Stomach smooth muscle (tissue), 2 donors: ENCODE results near the gene FAT1.

ENCODE experiments used
- H3K27ac ChIP-seq: one replicate; pipeline ENCODE4 v1.7.0; 2013; ENCODE audit warnings: mild to moderate bottlenecking, low read length, inconsistent platforms
- H3K27me3 ChIP-seq, 2 donors: one replicate each; pipeline ENCODE4 v1.7.0; 2013; ENCODE audit warnings: low read length in 2 of 2; ENCODE audit not compliant: insufficient read depth in 2 of 2, control insufficient read depth in 1 of 2
- H3K36me3 ChIP-seq, 2 donors: one replicate each; pipeline ENCODE4 v1.7.0; 2013; ENCODE audit warnings: low read length in 2 of 2; ENCODE audit not compliant: control insufficient read depth in 2 of 2, insufficient read depth in 2 of 2
- H3K4me1 ChIP-seq: one replicate; pipeline ENCODE4 v1.7.0; 2013; ENCODE audit warnings: low read length; ENCODE audit not compliant: control insufficient read depth, insufficient read depth
- H3K4me3 ChIP-seq, 2 donors: one replicate each; pipeline ENCODE4 v1.7.0; 2013; ENCODE audit warnings: low read length in 2 of 2
- H3K9ac ChIP-seq, 2 donors: one replicate each; pipeline ENCODE4 v1.7.0; 2013; ENCODE audit warnings: low read length in 2 of 2, mild to moderate bottlenecking in 1 of 2
- H3K9me3 ChIP-seq, 2 donors: one replicate each; pipeline ENCODE4 v1.7.0; 2013; ENCODE audit warnings: low read length in 2 of 2; ENCODE audit not compliant: control insufficient read depth in 2 of 2
- donor health status: healthy.
- donor health status: Pancreatic carcinoma.

FAT1 gene

DNA sequence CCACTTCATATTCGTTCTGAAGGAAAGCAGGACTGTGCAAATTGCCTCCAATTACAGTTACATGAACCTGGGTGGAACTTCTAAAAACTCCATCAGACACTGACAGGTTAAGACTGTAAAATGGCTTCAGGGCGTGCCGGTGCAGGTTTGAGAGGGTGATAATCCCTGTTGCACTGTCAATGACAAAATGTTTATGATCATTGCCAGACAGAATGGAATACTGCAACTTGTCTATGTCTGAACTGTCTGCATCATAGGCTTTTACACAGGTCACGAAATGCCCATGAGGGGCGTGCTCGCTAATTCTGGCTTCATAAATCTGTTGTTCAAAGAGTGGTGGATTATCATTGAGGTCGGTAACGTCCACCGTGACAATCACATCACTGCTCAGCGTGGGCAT is 104.6 kb downstream of the FAT1 start:
- Histone ChIP-seq H3K9me3 (no peaks in the 10 kb centered on the region), H3K4me3 (no peak overlapping the region), H3K9ac (no peak overlapping the region), H3K36me3 (peaks cover 36 to 45% of the 10 kb centered on the region in 2 donors), H3K27ac (no peak overlapping the region), H3K4me1 (no peaks in the 10 kb centered on the region), H3K27me3 (no peaks in the 10 kb centered on the region)

DNA sequence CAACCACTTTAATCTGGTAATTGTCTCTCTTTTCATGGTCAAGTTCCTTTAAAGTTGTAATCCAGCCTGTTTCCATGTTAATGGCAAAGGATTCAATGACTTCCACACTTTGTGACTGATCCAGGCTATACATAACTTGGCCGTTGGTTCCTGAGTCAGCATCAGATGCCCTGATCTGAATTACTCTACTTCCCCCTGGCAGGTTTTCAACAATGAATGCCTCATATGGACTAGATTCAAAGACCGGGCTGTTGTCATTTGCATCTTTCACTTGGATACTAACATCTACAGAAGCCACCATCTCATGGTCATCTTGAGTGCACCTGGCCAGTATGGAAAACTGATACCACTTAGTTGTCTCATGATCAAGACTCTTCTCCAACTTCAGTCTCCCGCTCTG is 105.7 kb downstream of the FAT1 start:
- Histone ChIP-seq H3K4me1 (no peaks in the 10 kb centered on the region), H3K27ac (no peak overlapping the region), H3K4me3 (no peak overlapping the region), H3K36me3 (peaks cover 41 to 46% of the 10 kb centered on the region in 2 donors), H3K27me3 (no peaks in the 10 kb centered on the region), H3K9ac (no peak overlapping the region), H3K9me3 (no peaks in the 10 kb centered on the region)

GRCh38 chr4:186607490-186607889 is 116.2 kb downstream of the FAT1 start:
- no peak overlapping the region for H3K9ac ChIP-seq
- H3K9me3 ChIP-seq, result no peaks in the 10 kb centered on the region
- H3K4me1 ChIP-seq, result no peaks in the 10 kb centered on the region
- no peaks in the 10 kb centered on the region for H3K27me3 ChIP-seq
- no peak overlapping the region for H3K27ac ChIP-seq
- peaks cover 52 to 59% of the 10 kb centered on the region in 2 donors for H3K36me3 ChIP-seq
- no peak overlapping the region for H3K4me3 ChIP-seq

GRCh38 chr4:186606591-186606992 is 117.1 kb downstream of the FAT1 start:
- no peak overlapping the region for H3K9ac ChIP-seq
- no peaks in the 10 kb centered on the region for H3K9me3 ChIP-seq
- H3K27ac ChIP-seq, result no peak overlapping the region
- no peak overlapping the region for H3K4me3 ChIP-seq
- H3K36me3 ChIP-seq, result peaks cover 55 to 62% of the 10 kb centered on the region in 2 donors
- H3K27me3 ChIP-seq, result no peaks in the 10 kb centered on the region
- no peaks in the 10 kb centered on the region for H3K4me1 ChIP-seq

DNA sequence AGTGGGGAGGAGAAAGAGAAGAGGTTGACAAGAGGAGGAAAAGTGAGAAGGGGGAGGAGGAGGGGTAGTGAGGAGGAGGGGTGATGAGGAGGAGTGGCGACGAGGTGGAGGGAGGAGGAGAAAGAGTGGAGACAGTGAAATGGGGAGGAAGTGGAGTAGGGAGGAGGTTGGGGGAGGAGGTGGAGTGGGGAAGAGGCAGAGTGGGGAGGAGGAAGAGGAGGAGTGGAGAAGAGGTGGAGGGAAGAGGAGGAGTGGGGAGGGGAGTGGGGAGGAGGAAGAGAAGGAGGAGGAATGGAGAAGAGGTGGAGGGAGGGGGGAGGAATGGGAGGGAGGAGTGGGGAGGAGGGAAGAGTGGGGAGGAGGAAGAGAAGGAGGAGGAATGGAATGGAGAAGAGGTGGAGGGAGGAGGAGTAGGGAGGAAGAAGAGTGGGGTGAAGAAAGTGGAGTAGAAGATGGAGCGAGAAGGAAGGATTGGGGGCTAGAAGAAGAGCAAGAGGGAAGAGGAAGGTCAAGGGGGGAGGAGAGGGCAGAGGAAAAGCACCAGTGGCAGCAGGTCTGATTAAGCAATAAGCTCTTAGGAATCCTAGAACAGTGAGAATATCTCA is 118.3 kb downstream of the FAT1 start:
- Histone ChIP-seq H3K4me1 (no peaks in the 10 kb centered on the region), H3K9me3 (no peaks in the 10 kb centered on the region), H3K36me3 (peaks cover 57 to 59% of the 10 kb centered on the region in 2 donors), H3K27ac (no peak overlapping the region), H3K4me3 (no peak overlapping the region), H3K27me3 (no peaks in the 10 kb centered on the region), H3K9ac (no peak overlapping the region)

GRCh38 chr4:186604124-186604807 is 119.4 kb downstream of the FAT1 start:
- Histone ChIP-seq H3K27me3 (no peaks in the 10 kb centered on the region), H3K36me3 (peaks cover 62% of the 10 kb centered on the region in 2 donors), H3K4me1 (no peaks in the 10 kb centered on the region), H3K9me3 (no peaks in the 10 kb centered on the region), H3K27ac (no peak overlapping the region), H3K9ac (no peak overlapping the region), H3K4me3 (no peak overlapping the region)

GRCh38 chr4:186602978-186603377 is 120.7 kb downstream of the FAT1 start:
- Histone ChIP-seq H3K9me3 (no peaks in the 10 kb centered on the region), H3K36me3 (peaks cover 60 to 64% of the 10 kb centered on the region in 2 donors), H3K27me3 (no peaks in the 10 kb centered on the region), H3K4me3 (no peak overlapping the region), H3K27ac (no peak overlapping the region), H3K9ac (no peak overlapping the region), H3K4me1 (no peaks in the 10 kb centered on the region)

DNA sequence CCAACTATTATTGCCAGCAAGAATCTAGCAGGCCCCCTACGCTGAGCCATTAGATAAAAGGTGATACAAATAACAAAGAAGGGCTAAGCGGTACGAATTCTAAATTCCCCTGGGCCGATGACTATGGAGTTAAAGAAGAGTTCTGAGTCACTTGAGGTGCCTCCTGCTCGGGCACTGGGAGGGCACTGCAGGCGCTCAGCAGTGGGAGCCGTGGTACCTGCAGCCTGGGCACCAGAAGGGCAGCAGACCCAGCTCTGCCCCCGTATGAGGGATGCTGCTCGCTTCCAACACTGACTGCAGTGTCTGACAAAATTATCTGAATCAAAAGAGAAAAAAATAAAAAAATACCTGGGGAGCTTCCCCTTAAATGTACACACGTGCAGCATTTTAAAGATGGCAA is 124.2 kb downstream of the FAT1 start:
- Histone ChIP-seq H3K27ac (no peak overlapping the region), H3K4me3 (no peak overlapping the region), H3K4me1 (no peaks in the 10 kb centered on the region), H3K9me3 (no peaks in the 10 kb centered on the region), H3K36me3 (peaks cover 58 to 66% of the 10 kb centered on the region in 2 donors), H3K9ac (no peak overlapping the region), H3K27me3 (no peaks in the 10 kb centered on the region)

DNA sequence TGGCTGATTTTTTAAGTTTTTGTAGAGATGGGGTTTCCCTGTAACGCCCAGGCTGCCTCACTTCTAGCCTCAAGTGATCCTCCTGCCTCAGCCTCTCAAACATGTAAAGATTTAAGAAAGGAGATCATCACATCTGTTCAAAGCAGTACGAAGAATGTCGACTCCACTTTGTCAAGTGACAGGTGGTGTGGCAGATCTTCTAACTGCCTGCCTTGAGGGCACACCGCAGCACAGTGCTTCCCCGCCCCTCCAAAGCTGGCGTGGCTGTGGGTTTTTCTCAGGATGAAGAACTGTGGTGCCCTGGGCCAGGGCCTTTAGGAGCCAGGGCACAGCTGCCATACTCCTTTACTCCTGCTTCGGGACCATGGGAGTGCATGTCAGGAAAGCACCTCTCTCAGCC is 125.0 kb downstream of the FAT1 start:
- Histone ChIP-seq H3K27me3 (no peaks in the 10 kb centered on the region), H3K27ac (no peak overlapping the region), H3K36me3 (peaks cover 54 to 64% of the 10 kb centered on the region in 2 donors), H3K4me3 (no peak overlapping the region), H3K4me1 (no peaks in the 10 kb centered on the region), H3K9me3 (no peaks in the 10 kb centered on the region), H3K9ac (no peak overlapping the region)

- Histone ChIP-seq H3K27me3 (no peaks in the 10 kb centered on the region), H3K27ac (no peak overlapping the region), H3K9ac (no peak overlapping the region), H3K4me1 (no peaks in the 10 kb centered on the region), H3K4me3 (no peak overlapping the region), H3K9me3 (no peaks in the 10 kb centered on the region), H3K36me3 (peaks cover 48 to 57% of the 10 kb centered on the region in 2 donors)
Measured at GRCh38 chr4:186596850-186597390, 126.7 kb downstream of the FAT1 start.

DNA sequence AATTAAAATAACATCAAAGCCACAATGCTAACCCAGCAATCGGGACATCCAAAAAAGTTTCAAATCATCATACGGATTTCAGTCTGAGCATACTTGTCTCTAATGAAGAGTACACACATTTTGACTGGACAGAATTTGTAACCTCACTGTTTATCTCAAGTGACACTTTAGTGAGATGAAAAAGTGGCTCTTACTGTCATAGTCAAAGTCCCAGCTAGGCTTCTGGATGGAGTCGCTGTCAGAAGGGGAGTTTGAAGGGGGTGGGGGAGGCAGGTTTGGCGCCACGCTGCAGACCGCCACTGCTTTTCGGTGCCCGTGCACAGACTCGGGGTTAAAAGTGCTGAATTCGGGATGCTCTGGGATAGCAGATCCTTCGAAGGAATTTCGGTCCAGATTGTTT is 127.3 kb downstream of the FAT1 start:
- Histone ChIP-seq H3K27ac (no peak overlapping the region), H3K9ac (no peak overlapping the region), H3K4me3 (no peak overlapping the region), H3K9me3 (no peaks in the 10 kb centered on the region), H3K4me1 (no peaks in the 10 kb centered on the region), H3K36me3 (peaks cover 48 to 57% of the 10 kb centered on the region in 2 donors), H3K27me3 (no peaks in the 10 kb centered on the region)
